GM12878 (cell line): Measurements from ENCODE around the gene FPR1. TPM values are rescaled to one million over a fixed set of nuclear protein-coding genes. Genes with fewer than 3 reads are reported as not detected.

ENCODE experiments used
- ATAC-seq: fragments of 200-7000 bp; cut with Tn5 transposase; 3 replicates; pipeline ENCODE4 v1.9.1; 2020; ENCODE audit warnings: mild to moderate bottlenecking, moderate library complexity
- BruUV-seq: library from RNA; stranded (reverse); fragments of 400-500 nt; replicated peaks from 2 replicates; lab custom pipeline; 2021; lab: Mats Ljungman, UMichigan
- CTCF ChIA-PET: fragments of 300-600 bp; sonication (Branson Sonifier 250); formaldehyde crosslinking; extraction: SDS; loops from one replicate; lab custom pipeline; 2021; ENCODE audit warnings: inconsistent platforms; lab: Yijun Ruan, JAX
- POLR2A ChIA-PET: fragments of 350-600 bp; formaldehyde crosslinking; extraction: SDS; loops from one replicate; lab custom pipeline; 2021; ENCODE audit warnings: inconsistent platforms; lab: Charles Lee
- RAD21 ChIA-PET: fragments of 300-600 bp; sonication (Branson Sonifier 250); formaldehyde crosslinking; loops from one replicate; lab custom pipeline; 2023; ENCODE audit warnings: antibody characterized with exemption; ENCODE audit not compliant: unreplicated experiment; lab: Charles Lee
- SMC1A ChIA-PET: fragments of 300-600 bp; sonication (Branson Sonifier 250); formaldehyde crosslinking; loops from one replicate; lab custom pipeline; 2023; ENCODE audit not compliant: unreplicated experiment, uncharacterized antibody; lab: Charles Lee
- DNase-seq: peaks from one replicate; pipeline ENCODE4 v3.0.0-alpha.2; 2011; ENCODE audit warnings: low read depth, low spot score
- FAIRE-seq: peaks from 3 replicates; lab custom pipeline; 2011; peaks lifted over from hg19 to GRCh38; lab: Jason Lieb, UNC
- H2AFZ ChIP-seq: 2 replicates; pipeline ENCODE4 v1.6.0; 2011; ENCODE audit warnings: low read depth, low read length, control low read depth; ENCODE audit not compliant: control insufficient read depth
- H3K27ac ChIP-seq: 2 replicates; pipeline ENCODE4 v1.5.1; 2011; ENCODE audit warnings: control low read depth; ENCODE audit not compliant: control insufficient read depth, insufficient read depth
- H3K27me3 ChIP-seq, 2 experiments: replicated peaks in 1 of 2; 2 replicates each; pipeline versions ENCODE4 v1.6.0 to v1.6.1; 2011; ENCODE audit warnings: low read length in 1 of 2; ENCODE audit not compliant: control insufficient read depth in 2 of 2, insufficient read depth in 2 of 2
- H3K36me3 ChIP-seq, 2 experiments: 2 replicates each; pipeline ENCODE4 v1.5.1; 2011; ENCODE audit warnings: low read length in 1 of 2; ENCODE audit not compliant: control insufficient read depth in 2 of 2, insufficient read depth in 2 of 2
- H3K4me1 ChIP-seq: 2 replicates; pipeline ENCODE4 v1.6.1; 2011; ENCODE audit warnings: mild to moderate bottlenecking, low read length, moderate library complexity, mixed read lengths; ENCODE audit not compliant: control insufficient read depth, insufficient read depth
- H3K4me2 ChIP-seq: 2 replicates; pipeline ENCODE4 v1.6.0; 2011; ENCODE audit warnings: control low read depth; ENCODE audit not compliant: control insufficient read depth, insufficient read depth
- H3K4me3 ChIP-seq: fragments of 200-600 bp; sonication (generic); 2 replicates; pipeline ENCODE4 v1.5.1; 2016
- H3K79me2 ChIP-seq: 2 replicates; pipeline ENCODE4 v1.6.0; 2011; ENCODE audit warnings: low read length; ENCODE audit not compliant: control insufficient read depth, insufficient read depth
- H3K9ac ChIP-seq: 2 replicates; pipeline ENCODE4 v1.8.0; 2011; ENCODE audit warnings: low read length, control low read depth, mixed read lengths; ENCODE audit not compliant: control insufficient read depth, insufficient read depth
- H3K9me3 ChIP-seq: replicated peaks from 3 replicates; pipeline ENCODE4 v1.5.1; 2011; ENCODE audit warnings: mild to moderate bottlenecking, low read length; ENCODE audit not compliant: control insufficient read depth, insufficient read depth
- H4K20me1 ChIP-seq: 2 replicates; pipeline ENCODE4 v1.6.0; 2011; ENCODE audit not compliant: control insufficient read depth, insufficient read depth
- BACH1 ChIP-seq: fragments of 450-650 bp; IDR thresholded peaks from 2 replicates; pipeline ENCODE4 v1.6.1; 2017; ENCODE audit warnings: mild to moderate bottlenecking, borderline replicate concordance
- CEBPB ChIP-seq, 2 experiments: fragments of 150-350 bp in 1 of 2; IDR thresholded peaks; 2 replicates each; pipeline ENCODE4 v1.6.1; 2012 to 2014; ENCODE audit warnings: low read depth in 2 of 2, low read length in 2 of 2, borderline replicate concordance in 1 of 2, inconsistent platforms in 1 of 2
- EED ChIP-seq: sonication (generic); IDR thresholded peaks from 2 replicates; pipeline ENCODE4 v1.6.1; 2016; ENCODE audit warnings: antibody characterized with exemption, low read depth
- EGR1 ChIP-seq, 2 experiments: IDR thresholded peaks; 1 replicate in 1 of 2; 2 replicates in 1 of 2; pipeline ENCODE4 v1.6.1; 2011 to 2012; ENCODE audit warnings: low read depth in 2 of 2, low read length in 2 of 2, borderline replicate concordance in 1 of 2, mild to moderate bottlenecking in 1 of 2, moderate library complexity in 1 of 2
- ESRRA ChIP-seq: IDR thresholded peaks from 2 replicates; pipeline ENCODE4 v1.6.1; 2012; ENCODE audit warnings: mild to moderate bottlenecking, low read length, improper control_type of control experiment
- FOXM1 ChIP-seq: IDR thresholded peaks from 2 replicates; pipeline ENCODE4 v1.6.1; 2012; ENCODE audit warnings: low read depth, mild to moderate bottlenecking, inconsistent platforms, low read length, moderate library complexity
- HDGF ChIP-seq: fragments of 450-650 bp; IDR thresholded peaks from 2 replicates; pipeline ENCODE4 v1.6.1; 2016; ENCODE audit warnings: antibody characterized with exemption
- JUND ChIP-seq: IDR thresholded peaks from 2 replicates; pipeline ENCODE4 v1.6.1; 2012; ENCODE audit warnings: low read depth, mild to moderate bottlenecking, low read length, improper control_type of control experiment, moderate library complexity
- KLF5 ChIP-seq: fragments of 450-650 bp; IDR thresholded peaks from 2 replicates; pipeline ENCODE4 v1.6.1; 2014; ENCODE audit warnings: mild to moderate bottlenecking; ENCODE audit not compliant: partially characterized antibody
- MEF2B ChIP-seq: fragments of 450-650 bp; IDR thresholded peaks from 2 replicates; pipeline ENCODE4 v1.6.1; 2018; ENCODE audit warnings: mild to moderate bottlenecking, moderate library complexity; ENCODE audit not compliant: partially characterized antibody, poor library complexity, severe bottlenecking
- MXI1 ChIP-seq: fragments of 150-350 bp; IDR thresholded peaks from 2 replicates; pipeline ENCODE4 v1.6.1; 2011; ENCODE audit warnings: low read depth, mild to moderate bottlenecking, inconsistent platforms, low read length, improper control_type of control experiment
- NFXL1 ChIP-seq: fragments of 450-650 bp; IDR thresholded peaks from 2 replicates; pipeline ENCODE4 v1.6.1; 2017; ENCODE audit warnings: antibody characterized with exemption, mild to moderate bottlenecking, borderline replicate concordance
- NR2C2 ChIP-seq: IDR thresholded peaks from 2 replicates; pipeline ENCODE4 v1.6.1; 2011; ENCODE audit warnings: borderline replicate concordance, low read depth; ENCODE audit not compliant: control insufficient read depth, insufficient read length
- PAX5 ChIP-seq: IDR thresholded peaks from 2 replicates; pipeline ENCODE4 v1.6.1; 2011; ENCODE audit warnings: low read depth, low read length, borderline replicate concordance
- POLR2AphosphoS5 ChIP-seq: IDR thresholded peaks from 2 replicates; pipeline ENCODE4 v1.6.1; 2011; ENCODE audit warnings: mild to moderate bottlenecking, low read length, inconsistent platforms
- RBBP5 ChIP-seq: fragments of 200-600 bp; sonication (generic); conservative IDR thresholded peaks from 2 replicates; pipeline ENCODE4 v1.6.1; 2016
- RELB ChIP-seq: fragments of 450-650 bp; IDR thresholded peaks from 2 replicates; pipeline ENCODE4 v1.6.1; 2017; ENCODE audit warnings: low read depth, mild to moderate bottlenecking, moderate library complexity
- SMC3 ChIP-seq: IDR thresholded peaks from 2 replicates; pipeline ENCODE4 v1.6.1; 2011; ENCODE audit warnings: low read length, improper control_type of control experiment, borderline replicate concordance
- SREBF1 ChIP-seq: IDR thresholded peaks from 2 replicates; pipeline ENCODE4 v1.6.1; 2012; ENCODE audit warnings: mild to moderate bottlenecking, low read length
- USF2 ChIP-seq: IDR thresholded peaks from 2 replicates; pipeline ENCODE4 v1.6.1; 2011; ENCODE audit warnings: low read depth, low read length, improper control_type of control experiment, borderline replicate concordance
- WGBS: methylation state at CpG from one replicate; pipeline ENCODE4 v1.1.6; 2016; ENCODE audit warnings: low lambda C conversion rate; ENCODE audit not compliant: insufficient replicate concordance, insufficient coverage; ENCODE audit errors: missing lambda C conversion rate; 5-methylcytosine and 5-hydroxymethylcytosine counted together
- in situ Hi-C: fragments of 300-500 bp; cut with MboI; formaldehyde crosslinking; loops from 9 replicates; pipeline ENCODE4 v1.14.3; 2018; ENCODE audit warnings: mixed read lengths
- intact Hi-C: fragments of 100-400 bp; cut with micrococcal nuclease; formaldehyde crosslinking; loops from one replicate; pipeline ENCODE4 v1.14.2; 2022; ENCODE audit not compliant: unreplicated experiment
- polyA plus RNA-seq, 11 experiments: library from polyadenylated mRNA; depleted of rRNA in 4 of 11; unstranded in 6 of 11; stranded (reverse) in 5 of 11; fragments of >200 nt; fragmentation: Nextera tagmentation in 4 of 11; fragmentation: Illumina TruSeq in 1 of 11; extraction: Ambion mirVana in 4 of 11; extraction: Trizol in 1 of 11; gene quantifications; 1 replicate in 1 of 11; 2 replicates in 10 of 11; pipeline versions ENCODE4 v1.2.1 to v1.2.3, GENCODE V29; 2011 to 2016; ENCODE audit warnings: inconsistent platforms in 2 of 11, missing spikeins in 2 of 11, low read depth in 1 of 11
- total RNA-seq, 4 experiments: library from RNA; depleted of rRNA in 3 of 4; stranded (reverse); fragments of >200 nt in 3 of 4; fragmentation: Illumina TruSeq in 1 of 4; extraction: Trizol in 1 of 4; gene quantifications; 2 replicates each; pipeline versions ENCODE4 v1.2.1 to v1.2.3, GENCODE V29; 2013 to 2021

The FPR1 gene
- total and polyA plus RNA-seq, 10 of the 15 experiments (the other 5 are each of a cell fraction or from before 2014, with no cell fraction given) = not detected

- no peak overlapping the region for H3K27ac ChIP-seq
- ChIA-PET SMC1A (no interaction called here), POLR2A (no interaction called here)
- in situ Hi-C loops = no loop called here
- H2AFZ ChIP-seq = no peak overlapping the region
- H3K4me3 ChIP-seq = no peak overlapping the region
- 16% methylated on average over 2 of the region's 2 CpGs for WGBS
- H3K9ac ChIP-seq = no peak overlapping the region
- H3K79me2 ChIP-seq = no peaks in the 10 kb centered on the region
- H3K4me2 ChIP-seq = no peak overlapping the region
- TF ChIP-seq NFXL1 (no peak), JUND (no peak), SMC3 (no peak), SREBF1 (no peak), PAX5 (no peak), ESRRA (no peak), RBBP5 (no peak), POLR2AphosphoS5 (no peak), EED (no peak), RELB (no peak), USF2 (no peak), FOXM1 (no peak), KLF5 (no peak), HDGF (no peak), CEBPB (IDR thresholded peaks at IDR 0.05; ENCODE audit: borderline replicate concordance in 1 of 2, low read depth in 2 of 2, low read length in 2 of 2) (no peak), BACH1 (no peak), MXI1 (no peak), EGR1 (IDR thresholded peaks at IDR 0.05; ENCODE audit: borderline replicate concordance in 1 of 2, low read depth in 2 of 2, low read length in 2 of 2) (no peak), NR2C2 (no peak), MEF2B (no peak)
- TF ChIP-seq, all 136 proteins: peak for 0
- ChIA-PET RAD21 (no interaction called here), CTCF (no interaction called here)
- BruUV-seq = no TSS peak
- Histone ChIP-seq H3K36me3 (no peaks in the 10 kb centered on the region), H3K9me3 (no peaks in the 10 kb centered on the region; the same call in 2 of the 3 replicates), H3K27me3 (no peaks in the 10 kb centered on the region), H3K4me1 (no peaks in the 10 kb centered on the region), H4K20me1 (no peaks in the 10 kb centered on the region)
- intact Hi-C loops = no loop called here
- FAIRE-seq = no peak
- no peak for ATAC-seq
- DNase-seq = no peak
These were observed 41.3 kb upstream of the FPR1 start for GRCh38 chr19:51792932-51793331.
